HG02943 (cell line): ENCODE measurements around the gene OR10R2.
"Not testable (repeated sequence)": the region's sequence is repeated elsewhere in the genome, so short reads cannot be mapped to it uniquely, and the experiment has no call there.

Experiments
- ATAC-seq: cut with Tn5 transposase; IDR thresholded peaks from one replicate; pipeline ENCODE4 v1.9.1; 2021; ENCODE audit warnings: mild to moderate bottlenecking, low read depth, moderate library complexity; ENCODE audit not compliant: unreplicated experiment

Gene OR10R2, protein sequence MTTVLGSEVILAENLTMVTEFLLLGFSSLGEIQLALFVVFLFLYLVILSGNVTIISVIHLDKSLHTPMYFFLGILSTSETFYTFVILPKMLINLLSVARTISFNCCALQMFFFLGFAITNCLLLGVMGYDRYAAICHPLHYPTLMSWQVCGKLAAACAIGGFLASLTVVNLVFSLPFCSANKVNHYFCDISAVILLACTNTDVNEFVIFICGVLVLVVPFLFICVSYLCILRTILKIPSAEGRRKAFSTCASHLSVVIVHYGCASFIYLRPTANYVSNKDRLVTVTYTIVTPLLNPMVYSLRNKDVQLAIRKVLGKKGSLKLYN

DNA sequence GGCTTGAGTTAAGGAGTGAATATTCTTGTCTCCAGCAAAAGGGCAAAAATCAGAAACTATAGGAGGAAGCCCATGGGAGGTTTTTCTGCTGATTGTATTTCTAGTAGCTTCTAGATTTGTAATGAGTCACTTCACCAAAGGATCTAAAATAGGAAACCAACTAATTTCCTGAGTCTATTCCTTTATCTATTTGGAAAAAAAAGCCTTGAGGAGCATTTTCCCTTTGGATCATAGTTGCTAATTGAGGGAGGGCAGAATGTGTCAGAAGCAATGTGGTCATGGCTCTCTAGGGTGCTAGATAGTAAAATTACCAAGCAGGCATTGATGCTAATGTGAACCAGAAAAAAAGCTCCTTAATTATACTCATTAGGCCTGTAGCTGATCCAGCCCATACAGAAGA is at the start of gene OR10R2:
TSS of gene OR10R2 (plus strand) at position 301 of the 400 bp plus-strand sequence. CDS start 106 bp downstream, outside the sequence.
- no peak for ATAC-seq

DNA sequence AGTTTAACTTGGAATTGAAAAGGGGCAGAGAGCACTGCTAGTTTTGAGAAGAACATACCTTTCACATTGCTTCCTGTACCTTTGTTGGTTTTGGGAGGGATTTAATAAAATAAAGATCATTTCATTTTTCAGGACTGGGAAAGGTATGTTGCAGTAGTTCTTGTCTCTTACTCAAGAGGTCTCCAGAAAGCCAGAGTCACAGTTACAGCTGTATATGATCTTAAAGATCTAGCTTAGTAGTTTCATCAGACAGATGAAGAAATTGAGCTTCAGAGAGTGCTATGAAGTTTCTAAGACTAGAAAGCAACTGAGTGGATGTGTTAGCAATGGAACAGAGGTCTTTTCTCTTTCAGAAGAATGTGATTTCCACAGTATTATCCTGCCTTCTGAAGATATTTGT is 47.0 kb upstream of the OR10R2 start:
- no peak for ATAC-seq

DNA sequence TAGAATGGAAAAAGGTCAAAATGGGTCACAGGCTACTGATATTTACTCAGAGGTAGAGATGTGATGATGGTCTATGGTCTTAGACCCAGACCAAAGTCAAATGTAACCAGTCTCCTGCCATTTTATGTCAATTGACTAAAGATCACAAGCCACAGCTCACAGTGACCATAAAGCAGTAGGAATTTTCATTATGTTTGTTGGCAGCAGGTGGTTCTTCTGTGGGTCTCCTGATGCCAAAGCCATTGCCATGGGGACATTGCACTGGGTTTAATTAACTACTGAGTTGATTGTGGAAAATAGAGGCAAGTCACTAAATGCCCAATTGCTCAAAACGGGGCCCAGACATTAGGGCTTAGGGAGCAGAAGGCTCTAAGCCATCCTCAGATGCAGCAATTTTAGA is 45.9 kb upstream of the OR10R2 start, which contains the start of gene OR10K2:
TSS of gene OR10K2 (minus strand) at position 101 of the 400 bp plus-strand sequence. CDS start 5,371 bp downstream, outside the sequence.
- no peak for ATAC-seq

DNA sequence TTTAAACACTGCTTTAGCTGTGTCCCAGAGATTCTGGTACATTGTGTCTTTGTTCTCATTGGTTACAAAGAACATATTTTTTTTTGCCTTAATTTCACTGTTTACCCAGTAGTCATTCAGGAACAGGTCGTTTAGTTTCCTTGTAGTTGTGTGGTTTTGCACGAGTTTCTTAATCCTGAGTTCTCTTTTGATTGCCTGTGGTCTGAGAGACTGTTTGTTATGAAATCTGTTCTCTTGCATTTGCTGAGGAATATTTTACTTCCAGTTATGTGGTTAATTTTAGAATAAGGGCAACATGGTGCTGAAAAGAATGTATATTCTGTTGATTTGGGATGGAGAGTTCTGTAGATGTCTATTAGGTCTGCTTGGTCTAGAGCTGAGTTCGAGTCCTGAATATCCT is 41.9 kb upstream of the OR10R2 start:
- ATAC-seq = not testable (repeated sequence)

DNA sequence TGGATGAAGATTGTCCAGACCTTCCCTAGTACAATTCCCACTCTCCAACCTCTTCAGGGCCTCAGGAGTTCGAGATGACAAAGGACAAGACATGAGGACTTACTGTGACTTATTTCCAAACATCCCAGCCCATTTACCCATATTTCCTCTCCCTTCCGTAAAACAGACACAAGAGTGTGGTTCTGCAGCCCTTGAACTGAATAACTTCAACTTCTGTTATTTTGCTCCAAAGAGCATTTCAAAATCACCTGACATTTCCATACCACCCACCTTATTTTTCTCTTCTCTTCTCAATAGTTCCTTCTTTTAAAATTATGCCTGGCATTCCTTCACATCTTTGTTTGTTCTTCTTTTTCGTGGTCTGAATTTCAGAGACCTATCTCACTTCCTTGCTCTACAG is 37.3 kb upstream of the OR10R2 start:
- ATAC-seq = no peak

DNA sequence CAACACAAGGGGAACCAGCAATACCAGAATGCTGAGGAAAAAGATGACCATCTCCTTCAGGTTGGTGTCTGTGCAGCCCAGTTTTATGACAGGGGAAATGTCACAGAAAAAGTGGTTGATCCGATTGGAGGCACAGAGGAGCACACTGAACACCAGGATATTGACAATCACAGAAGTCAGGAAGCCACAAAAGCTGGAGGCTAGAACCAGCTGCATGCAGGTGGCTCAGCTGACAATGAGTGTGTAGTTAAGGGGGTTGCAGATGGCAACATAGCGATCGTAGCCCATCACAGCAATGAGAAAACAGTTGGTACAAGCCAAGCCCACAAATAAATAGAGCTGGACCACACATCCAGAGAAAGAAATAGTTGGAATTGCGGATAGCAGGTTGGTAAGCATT is 26.6 kb upstream of the OR10R2 start:
- ATAC-seq = no peak

DNA sequence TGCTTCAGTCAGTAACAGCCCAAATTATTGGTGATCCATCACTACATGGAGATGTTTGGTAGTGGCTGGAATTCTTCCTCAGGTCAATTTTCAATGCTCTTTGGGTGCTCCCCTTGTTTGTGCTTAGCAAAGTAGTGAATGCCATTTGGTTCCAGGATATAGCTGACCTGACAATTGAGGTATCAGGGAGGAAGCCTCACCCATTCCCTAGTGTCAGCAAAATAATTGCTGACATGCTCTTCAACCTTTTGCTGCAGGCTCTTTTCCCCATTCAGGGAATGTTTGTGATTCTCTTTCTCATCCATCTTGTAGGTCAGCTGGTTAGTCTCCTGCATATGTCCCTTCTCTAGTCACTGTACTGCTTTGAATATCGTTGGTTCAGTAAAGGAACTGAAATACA is 17.5 kb upstream of the OR10R2 start:
- no peak for ATAC-seq

DNA sequence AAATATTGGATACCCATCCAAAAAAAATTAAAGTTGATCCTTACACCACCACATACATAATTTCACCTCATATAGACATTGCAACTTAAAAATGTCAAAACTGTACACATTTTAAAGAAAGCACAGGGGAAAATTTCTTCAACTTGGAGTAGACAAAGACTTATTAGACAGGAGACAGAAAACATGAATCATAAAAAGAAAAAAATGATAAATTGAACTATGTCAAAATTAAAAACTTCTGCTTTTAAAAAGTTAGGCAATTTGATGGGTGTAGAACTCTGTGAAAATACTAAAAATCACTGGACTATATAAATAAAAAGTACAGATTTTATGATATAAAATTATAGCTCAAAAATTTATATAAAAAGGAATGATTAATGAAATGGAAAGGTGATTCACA is 14.8 kb upstream of the OR10R2 start:
- no peak for ATAC-seq

DNA sequence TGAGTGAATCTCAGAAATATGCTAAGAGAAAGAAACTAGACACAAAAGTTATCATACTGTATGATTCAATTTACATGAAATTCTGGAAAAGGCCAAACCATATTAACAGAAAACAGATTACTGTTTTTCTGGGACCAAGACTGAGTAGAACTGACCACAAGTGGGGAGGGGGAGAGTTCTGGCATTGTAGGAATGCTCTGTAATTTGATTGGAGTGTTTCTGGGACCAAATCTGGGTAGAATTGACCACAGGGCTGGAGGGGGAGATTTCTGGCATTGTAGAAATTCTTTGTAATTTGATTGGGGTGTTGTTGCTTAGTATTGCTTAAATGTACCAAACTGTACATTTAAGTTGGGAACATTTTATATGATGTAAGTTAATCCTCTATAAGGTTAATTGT is 13.8 kb upstream of the OR10R2 start:
- ATAC-seq = no peak

DNA sequence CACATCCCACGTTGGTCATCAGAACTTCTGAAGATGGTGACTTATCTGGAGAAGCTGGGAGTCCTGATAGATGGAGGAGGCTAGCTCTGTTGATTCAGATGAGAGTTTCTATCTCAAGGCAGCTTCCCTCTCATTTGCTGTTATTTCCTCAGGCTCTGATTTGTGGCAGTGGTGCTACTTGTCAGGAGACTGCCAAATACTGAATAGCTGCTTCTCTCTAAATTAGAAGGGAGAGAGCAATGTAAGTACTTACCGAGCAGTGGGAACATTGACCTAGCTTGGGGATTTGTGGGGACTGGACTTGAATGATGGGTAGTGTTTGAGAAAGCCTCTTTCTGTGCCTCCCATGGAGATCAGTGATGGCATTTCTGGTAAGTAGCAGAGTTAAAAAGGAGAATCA is 10.5 kb upstream of the OR10R2 start, which contains the start of gene OR10K1:
TSS of gene OR10K1 (plus strand) at position 301 of the 400 bp plus-strand sequence. CDS start 3,728 bp downstream, outside the sequence.
- ATAC-seq = no peak

DNA sequence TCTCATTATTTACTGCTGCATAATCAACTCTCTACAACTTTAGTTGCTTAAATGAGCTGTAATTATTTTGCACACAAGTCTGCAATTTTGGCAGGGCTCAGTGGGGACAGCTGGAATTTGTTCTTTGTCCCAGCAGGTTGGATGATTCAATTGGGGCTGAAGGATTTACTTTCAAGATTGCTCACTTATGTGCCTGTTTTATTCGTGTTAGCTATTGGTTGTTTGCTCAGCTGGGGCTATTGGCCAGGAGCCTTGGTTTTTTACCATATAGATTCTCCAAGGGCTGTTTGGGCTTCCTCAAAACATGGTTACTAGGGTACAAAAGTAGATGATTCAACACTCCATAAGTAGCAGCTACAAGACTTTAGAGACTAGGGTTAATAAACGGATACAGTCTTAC is 13.4 kb downstream of the OR10R2 start:
- no peak for ATAC-seq

DNA sequence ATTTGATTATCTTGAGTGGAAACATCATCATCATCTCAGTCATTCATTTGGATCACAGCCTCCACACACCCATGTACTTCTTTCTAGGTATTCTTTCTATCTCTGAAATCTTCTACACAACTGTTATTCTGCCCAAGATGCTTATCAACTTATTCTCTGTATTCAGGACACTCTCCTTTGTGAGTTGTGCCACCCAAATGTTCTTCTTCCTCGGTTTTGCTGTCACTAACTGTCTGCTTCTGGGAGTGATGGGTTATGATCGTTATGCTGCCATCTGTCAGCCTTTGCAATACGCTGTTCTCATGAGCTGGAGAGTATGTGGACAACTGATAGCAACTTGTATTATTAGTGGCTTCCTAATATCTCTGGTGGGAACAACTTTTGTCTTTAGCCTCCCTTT is 19.3 kb downstream of the OR10R2 start:
- ATAC-seq = no peak

DNA sequence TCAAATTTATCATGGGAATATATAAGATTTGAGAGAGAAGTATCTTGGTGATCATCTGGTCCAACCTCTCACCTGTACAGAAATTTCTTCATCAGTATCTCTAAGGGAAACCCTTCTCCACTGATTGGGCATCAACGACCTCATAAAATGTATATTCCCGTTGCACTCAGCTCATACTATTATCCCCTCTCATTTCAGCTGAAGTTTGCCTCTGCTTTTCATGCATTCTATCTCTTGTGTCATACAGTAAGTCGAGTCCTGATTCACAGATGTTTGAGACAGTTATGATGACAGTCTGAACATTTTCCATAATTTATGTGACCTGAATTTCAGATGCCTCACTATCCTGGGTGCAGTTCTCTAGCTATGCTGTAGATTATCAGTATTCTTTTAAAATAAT is 21.0 kb downstream of the OR10R2 start:
- no peak for ATAC-seq

DNA sequence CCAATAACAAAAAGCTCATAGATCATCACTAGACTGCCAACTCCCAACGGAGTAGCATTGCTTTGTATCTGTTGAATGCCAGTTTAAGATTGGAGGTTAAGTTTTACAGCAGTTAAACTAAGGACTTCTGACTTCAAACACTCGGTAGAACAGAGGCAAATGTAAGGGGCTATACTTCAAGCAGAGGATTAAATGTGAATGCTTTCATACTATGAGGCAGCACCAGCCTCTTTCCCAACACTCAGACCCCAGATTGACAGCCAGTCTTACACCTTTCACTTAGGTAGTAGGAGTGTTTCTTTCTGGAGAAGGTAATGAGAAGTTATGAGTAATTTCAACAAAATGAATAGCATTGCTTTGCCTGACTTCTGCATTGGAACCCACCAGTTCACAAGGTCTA is 22.8 kb downstream of the OR10R2 start:
- no peak for ATAC-seq

DNA sequence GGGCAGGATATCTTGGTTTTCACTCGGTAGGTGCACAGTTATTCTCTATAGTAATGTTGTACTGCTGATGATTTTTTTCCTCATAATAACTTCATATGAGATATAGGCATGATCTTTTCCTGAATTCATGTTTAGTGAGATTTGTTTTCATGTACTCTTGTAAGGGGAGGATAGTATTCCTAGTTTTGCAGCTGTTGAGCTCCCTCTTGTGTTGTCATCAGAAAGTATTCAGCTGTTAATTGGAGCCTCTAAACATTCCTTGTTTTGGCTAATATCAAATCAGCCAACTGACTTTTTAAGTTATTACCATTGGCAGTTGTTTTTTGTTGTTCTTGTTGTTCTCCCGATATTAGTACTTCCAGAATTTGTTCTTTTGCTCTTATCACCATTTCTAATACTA is 24.4 kb downstream of the OR10R2 start:
- ATAC-seq = no peak

DNA sequence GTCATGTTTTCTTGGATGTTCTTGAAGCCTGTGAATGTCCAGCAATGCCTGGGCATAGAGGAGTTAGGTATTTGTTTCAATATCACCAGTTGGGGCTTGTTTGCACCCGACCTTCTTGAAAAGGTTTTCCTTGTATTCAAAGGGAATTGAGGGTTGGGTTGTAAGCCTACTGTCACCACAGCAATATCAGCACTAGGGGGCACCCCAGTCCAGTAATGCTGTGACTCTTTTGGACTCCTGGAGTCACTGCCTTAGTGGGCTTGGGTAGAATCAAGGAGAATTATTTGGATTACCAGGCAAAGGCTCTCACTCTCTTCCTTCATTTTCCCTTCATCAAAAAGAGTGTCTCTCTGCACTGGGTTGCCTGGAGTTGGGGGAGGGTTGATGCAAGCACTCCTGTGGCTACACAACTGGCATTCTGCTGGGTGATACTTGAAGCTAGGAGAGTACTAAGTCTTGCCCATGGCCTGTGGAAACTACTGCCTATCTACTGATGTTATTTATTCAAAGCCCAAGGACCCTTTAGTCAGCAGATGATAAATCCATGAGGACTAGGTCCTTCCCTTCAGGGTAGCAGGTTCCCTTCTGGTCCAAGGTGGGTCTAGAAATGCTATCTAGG is 34.5 kb downstream of the OR10R2 start:
- no peak for ATAC-seq

DNA sequence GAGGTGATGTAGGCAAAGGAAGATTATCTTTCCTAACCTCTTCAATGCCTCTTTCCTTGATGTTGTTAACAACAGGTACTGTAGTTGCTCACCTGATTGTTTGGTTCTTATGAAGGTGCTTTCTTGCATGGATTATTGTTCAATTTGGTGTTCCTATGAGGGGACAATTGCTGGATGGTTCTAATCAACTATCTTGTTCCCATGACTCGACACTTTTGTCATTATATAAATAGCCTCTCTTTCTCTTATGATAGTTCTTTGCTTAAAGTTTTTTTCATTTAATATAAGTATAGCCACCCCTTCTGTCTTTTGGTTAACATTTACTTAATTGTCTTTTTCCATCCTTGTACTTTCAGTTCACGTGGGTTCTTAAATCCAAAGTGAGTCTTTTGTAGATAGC is 35.5 kb downstream of the OR10R2 start:
- ATAC-seq = no peak

DNA sequence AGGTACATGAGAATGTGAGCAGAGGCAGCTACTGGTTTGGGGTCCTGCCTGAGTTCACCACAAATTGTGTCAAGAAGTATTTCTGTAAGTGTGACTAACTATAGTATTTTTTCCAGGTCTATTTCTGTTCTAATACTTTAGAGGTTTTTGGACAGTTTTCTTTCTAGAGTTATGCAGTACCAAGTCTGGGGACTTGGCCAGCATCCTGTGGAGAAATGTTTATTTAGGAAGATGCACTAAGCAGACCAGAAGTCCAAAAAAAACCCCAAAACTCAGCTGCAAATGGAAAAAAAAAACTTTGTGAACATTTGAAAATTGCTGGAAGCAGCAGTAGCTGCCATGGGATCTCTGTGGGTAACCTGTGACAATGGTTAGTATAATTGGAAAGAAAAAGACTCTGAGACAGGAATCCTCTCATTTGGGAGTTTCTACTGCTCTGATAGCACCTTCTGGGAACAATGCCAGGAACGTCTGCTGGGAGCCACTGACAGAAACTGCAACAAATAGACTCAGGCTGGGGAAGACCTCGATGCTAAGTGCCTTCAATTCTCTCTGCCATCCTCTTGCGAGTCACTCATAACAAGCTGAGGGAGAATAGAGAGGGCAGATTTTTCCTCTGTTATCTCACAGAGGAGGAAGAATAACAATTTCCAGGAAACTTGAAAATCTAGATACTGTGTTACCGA is 37.6 kb downstream of the OR10R2 start:
- no peak for ATAC-seq

DNA sequence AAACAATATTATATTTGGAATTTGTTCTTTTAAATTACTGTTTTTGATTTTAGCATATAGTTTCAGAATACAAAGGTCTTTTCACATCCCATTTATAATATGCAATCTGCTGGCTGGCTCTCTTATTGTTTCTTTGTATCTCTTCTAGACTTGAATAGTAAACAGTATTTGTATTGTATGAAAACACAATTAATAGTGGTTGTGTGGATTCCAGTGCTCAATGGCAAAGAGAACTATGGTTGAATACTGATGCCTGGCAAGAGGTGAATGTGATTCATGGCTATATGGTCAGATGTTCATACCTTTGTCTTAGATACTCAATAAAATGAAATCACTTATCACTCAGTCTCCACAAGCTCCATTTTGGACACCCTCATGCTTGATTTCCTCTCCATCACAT is 44.9 kb downstream of the OR10R2 start:
- no peak for ATAC-seq

DNA sequence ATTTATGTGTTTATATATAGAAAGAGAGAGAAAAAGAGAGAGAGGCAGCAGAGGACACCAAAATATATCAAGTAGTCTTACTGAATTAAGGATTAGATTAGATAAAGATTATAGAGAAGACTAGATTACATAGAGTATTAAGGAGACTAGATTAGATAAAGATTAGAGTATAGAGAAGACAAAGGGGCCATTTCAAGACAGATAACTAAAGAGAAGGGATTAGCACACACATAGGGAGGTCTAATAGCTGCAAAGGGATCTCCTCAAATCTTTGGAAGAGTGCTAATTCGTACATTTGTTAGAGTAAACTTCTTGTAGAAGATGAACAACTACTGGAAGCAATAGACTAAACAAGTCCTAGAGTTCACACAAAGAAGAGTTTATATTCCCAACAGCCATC is 48.0 kb downstream of the OR10R2 start:
- no peak for ATAC-seq

DNA sequence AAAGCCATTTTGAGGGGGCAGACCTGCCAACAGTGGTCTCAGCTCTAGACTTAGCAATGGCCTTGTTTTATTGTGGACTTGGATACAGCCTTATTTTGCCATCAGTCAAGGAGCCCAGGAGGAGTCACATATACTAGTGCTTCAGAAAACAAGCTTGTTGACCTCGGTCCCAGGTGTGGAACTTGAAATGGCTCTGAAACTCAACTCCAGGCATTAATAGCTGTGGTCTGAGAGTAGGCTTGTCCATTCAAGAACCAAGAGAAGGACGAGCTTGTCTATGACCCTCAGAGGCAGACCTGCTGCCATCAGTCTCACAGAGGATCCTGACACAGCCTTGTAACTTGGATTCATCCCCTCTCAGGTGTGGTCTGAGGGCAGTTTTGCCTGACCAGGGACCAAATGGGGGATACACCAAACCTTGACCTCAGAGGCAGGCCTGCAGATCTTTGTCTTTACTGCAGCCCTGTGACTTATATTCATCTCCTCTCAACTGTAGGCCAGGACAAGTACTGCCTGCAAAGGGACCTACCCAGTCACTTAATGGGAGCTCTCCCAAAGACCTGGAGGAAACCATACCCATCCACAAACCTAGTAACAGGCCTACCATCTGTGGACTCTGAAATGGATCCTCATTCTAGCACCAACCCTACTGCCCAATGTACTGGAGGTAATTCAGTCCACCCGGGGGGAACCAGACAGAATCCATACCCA is 49.1 kb downstream of the OR10R2 start:
- no peak for ATAC-seq
